Measurements from ENCODE around the gene ETV5.

Gene ETV5

GRCh38 chr3:186098740-186099139 lies 10.1 kb downstream of the ETV5 start:
- no peak overlapping the region for H3K4me3 ChIP-seq (ENCODE audit: low read depth, low read length)
- no peak for DNase-seq (ENCODE audit: low read depth)

- peak; percentile 63 for DNase-seq (ENCODE audit: low read depth)
- peak overlapping the region; percentile 41 for H3K4me3 ChIP-seq (ENCODE audit: low read depth, low read length)
Measured at GRCh38 chr3:186097663-186098451, 11.0 kb downstream of the ETV5 start.

- no peak overlapping the region for H3K4me3 ChIP-seq (ENCODE audit: low read depth, low read length)
- DNase-seq (ENCODE audit: low read depth), result no peak
Measured at GRCh38 chr3:186097317-186097662, 11.6 kb downstream of the ETV5 start.

GRCh38 chr3:186096290-186096689 lies 12.6 kb downstream of the ETV5 start:
- no peak for DNase-seq (ENCODE audit: low read depth)
- H3K4me3 ChIP-seq (ENCODE audit: low read depth, low read length), result no peak overlapping the region

GRCh38 chr3:186095561-186096081 lies 13.3 kb downstream of the ETV5 start:
- H3K4me3 ChIP-seq (ENCODE audit: low read depth, low read length), result no peak overlapping the region
- DNase-seq (ENCODE audit: low read depth), result no peak

GRCh38 chr3:186094696-186095425 lies 14.0 kb downstream of the ETV5 start:
- no peak for DNase-seq (ENCODE audit: low read depth)
- H3K4me3 ChIP-seq (ENCODE audit: low read depth, low read length), result no peak overlapping the region

- H3K4me3 ChIP-seq (ENCODE audit: low read depth, low read length), result no peak overlapping the region
- DNase-seq (ENCODE audit: low read depth), result no peak
Measured at GRCh38 chr3:186094271-186094670, 14.6 kb downstream of the ETV5 start.

GRCh38 chr3:186093271-186093900 lies 15.5 kb downstream of the ETV5 start:
- H3K4me3 ChIP-seq (ENCODE audit: low read depth, low read length), result no peak overlapping the region
- DNase-seq (ENCODE audit: low read depth), result no peak

GRCh38 chr3:186092360-186093070 lies 16.4 kb downstream of the ETV5 start:
- no peak overlapping the region for H3K4me3 ChIP-seq (ENCODE audit: low read depth, low read length)
- no peak for DNase-seq (ENCODE audit: low read depth)

GRCh38 chr3:186090901-186091300 lies 18.0 kb downstream of the ETV5 start:
- H3K4me3 ChIP-seq (ENCODE audit: low read depth, low read length), result no peak overlapping the region
- DNase-seq (ENCODE audit: low read depth), result no peak

- no peak overlapping the region for H3K4me3 ChIP-seq (ENCODE audit: low read depth, low read length)
- no peak for DNase-seq (ENCODE audit: low read depth)
Measured at GRCh38 chr3:186088335-186088734, 20.6 kb downstream of the ETV5 start.

GRCh38 chr3:186084264-186084663 lies 24.6 kb downstream of the ETV5 start:
- H3K4me3 ChIP-seq (ENCODE audit: low read depth, low read length), result no peak overlapping the region
- DNase-seq (ENCODE audit: low read depth), result no peak

- H3K4me3 ChIP-seq (ENCODE audit: low read depth, low read length), result no peak overlapping the region
- no peak for DNase-seq (ENCODE audit: low read depth)
Measured at GRCh38 chr3:186083746-186084145, 25.1 kb downstream of the ETV5 start.

GRCh38 chr3:186082150-186082549 lies 26.7 kb downstream of the ETV5 start:
- DNase-seq (ENCODE audit: low read depth), result no peak
- H3K4me3 ChIP-seq (ENCODE audit: low read depth, low read length), result no peak overlapping the region

- DNase-seq (ENCODE audit: low read depth), result no peak
Measured at GRCh38 chr3:186081678-186082077, 27.2 kb downstream of the ETV5 start.

GRCh38 chr3:186080849-186081438 lies 27.9 kb downstream of the ETV5 start:
- DNase-seq (ENCODE audit: low read depth), result no peak
- H3K4me3 ChIP-seq (ENCODE audit: low read depth, low read length), result no peak overlapping the region

More at GRCh38 chr3:186081678-186082077, 27.2 kb downstream of the ETV5 start:
- no peak overlapping the region for H3K4me3 ChIP-seq (ENCODE audit: low read depth, low read length)

GRCh38 chr3:186079925-186080324 lies 29.0 kb downstream of the ETV5 start:
- no peak for DNase-seq (ENCODE audit: low read depth)
- no peak overlapping the region for H3K4me3 ChIP-seq (ENCODE audit: low read depth, low read length)

GRCh38 chr3:186077466-186077865 lies 31.4 kb downstream of the ETV5 start:
- H3K4me3 ChIP-seq (ENCODE audit: low read depth, low read length), result no peak overlapping the region
- DNase-seq (ENCODE audit: low read depth), result no peak

- H3K4me3 ChIP-seq (ENCODE audit: low read depth, low read length), result no peak overlapping the region
- no peak for DNase-seq (ENCODE audit: low read depth)
Measured at GRCh38 chr3:186075931-186076567, 32.8 kb downstream of the ETV5 start.
